ENCODE measurements around the gene SLC10A2.

GRCh38 chr13:102999499-102999898, 66.7 kb downstream of the SLC10A2 start:
- TF ChIP-seq CTCF (IDR thresholded peaks at IDR 0.05) (no peak), POLR2A (IDR thresholded peaks at IDR 0.05) (no peak)
